Transverse colon (tissue), 4 donors: ENCODE data around the gene GSG1.

Experiments
- CTCF ChIP-seq, 5 experiments: fragments of 200-600 bp in 3 of 5; fragments of 450-650 bp in 2 of 5; sonication (generic) in 3 of 5; IDR thresholded peaks; 1 replicate in 2 of 5; 2 replicates in 3 of 5; pipeline ENCODE4 v1.5.1; 2016 to 2017; ENCODE audit warnings: antibody characterized with exemption in 5 of 5, inconsistent platforms in 3 of 5, mild to moderate bottlenecking in 2 of 5, moderate library complexity in 1 of 5
- POLR2A ChIP-seq: fragments of 450-650 bp; IDR thresholded peaks from one replicate; pipeline ENCODE4 v1.6.1; 2016; ENCODE audit warnings: antibody characterized with exemption, mild to moderate bottlenecking, moderate library complexity
- POLR2AphosphoS5 ChIP-seq, 3 donors: sonication (generic); formaldehyde crosslinking; IDR thresholded peaks; one replicate each; pipeline ENCODE4 v1.6.1; 2016; ENCODE audit warnings: antibody characterized with exemption in 3 of 3

- TF ChIP-seq POLR2A (no peak), POLR2AphosphoS5 (IDR thresholded peaks at IDR 0.05) (peak in 2 of 3 donors; percentile 27 to 30), CTCF (IDR thresholded peaks at IDR 0.05) (no peak)
Measured at GRCh38 chr12:13146336-13146938, 43.0 kb upstream of the GSG1 start.
